K562 (cell line): ENCODE data around the gene ANKRD24. TPM values are rescaled to one million over a fixed set of nuclear protein-coding genes. Genes with fewer than 3 reads are reported as not detected.

Experiments
- BRCA1 ChIP-seq, 2 experiments: fragments of 450-650 bp in 1 of 2; sonication (generic) in 1 of 2; formaldehyde crosslinking in 1 of 2; IDR thresholded peaks; 2 replicates each; pipeline versions ENCODE4 v1.5.0 to v1.6.1; 2017 to 2020; ENCODE audit warnings: mild to moderate bottlenecking in 1 of 2, missing genetic modification reagents in 1 of 2
- MED1 ChIP-seq: sonication (generic); formaldehyde crosslinking; IDR thresholded peaks from 2 replicates; pipeline ENCODE4 v1.8.1; 2023; ENCODE audit warnings: missing genetic modification reagents, borderline replicate concordance
- NR4A1 ChIP-seq, 2 experiments: fragments of 250-450 bp in 1 of 2; fragments of 450-650 bp in 1 of 2; sonication (Bioruptor Pico) in 1 of 2; IDR thresholded peaks; 2 replicates each; pipeline versions ENCODE4 v1.4.0 to v1.6.1; 2016 to 2020; ENCODE audit warnings: mild to moderate bottlenecking in 2 of 2, missing compliant biosample characterization in 1 of 2, missing genetic modification characterization in 1 of 2, moderate library complexity in 1 of 2
- ZNF175 ChIP-seq: fragments of 200-800 bp; sonication (Bioruptor generic); IDR thresholded peaks from 2 replicates; pipeline ENCODE4 v1.6.1; 2016; ENCODE audit warnings: low read depth, mild to moderate bottlenecking, missing genetic modification characterization, missing compliant biosample characterization
- ZNF217 ChIP-seq: sonication (generic); formaldehyde crosslinking; IDR thresholded peaks from 2 replicates; pipeline ENCODE4 v1.8.0; 2022; ENCODE audit warnings: mild to moderate bottlenecking, missing genetic modification reagents
- polyA plus RNA-seq, 8 experiments: library from polyadenylated mRNA; depleted of rRNA in 4 of 8; stranded (reverse) in 5 of 8; unstranded in 3 of 8; fragments of >200 nt; fragmentation: Nextera tagmentation in 2 of 8; fragmentation: Illumina TruSeq in 1 of 8; extraction: Ambion mirVana in 2 of 8; extraction: Trizol in 1 of 8; gene quantifications; 2 replicates each; pipeline versions ENCODE4 v1.2.1 to v1.2.3, GENCODE V29; 2011 to 2014; ENCODE audit warnings: inconsistent platforms in 1 of 8, missing spikeins in 1 of 8
- total RNA-seq, 7 experiments: library from RNA; depleted of rRNA in 6 of 7; stranded (reverse); fragments of >200 nt in 6 of 7; fragmentation: Illumina TruSeq in 2 of 7; extraction: Trizol in 2 of 7; gene quantifications; 2 replicates each; pipeline versions ENCODE4 v1.2.1 to v1.2.3, GENCODE V29; 2011 to 2021; ENCODE audit warnings: low replicate concordance in 1 of 7
- TF ChIP-seq, protein P1 (sequence below): IDR thresholded peaks from 3 replicates; pipeline ENCODE4 v1.6.1; 2011; ENCODE audit warnings: borderline replicate concordance, mild to moderate bottlenecking, moderate library complexity; ENCODE audit not compliant: insufficient read length; ENCODE audit errors: extremely low read depth
- TF ChIP-seq, protein P2 (sequence below): fragments of 450-650 bp; IDR thresholded peaks from 2 replicates; pipeline ENCODE4 v1.6.1; 2016; ENCODE audit warnings: mild to moderate bottlenecking, moderate library complexity

The ANKRD24 gene
- total and polyA plus RNA-seq, 9 of the 15 experiments (the other 6 are each of a cell fraction or from before 2014, with no cell fraction given) = 0.07 to 0.12 (median 0.09) TPM; not detected in 5

DNA sequence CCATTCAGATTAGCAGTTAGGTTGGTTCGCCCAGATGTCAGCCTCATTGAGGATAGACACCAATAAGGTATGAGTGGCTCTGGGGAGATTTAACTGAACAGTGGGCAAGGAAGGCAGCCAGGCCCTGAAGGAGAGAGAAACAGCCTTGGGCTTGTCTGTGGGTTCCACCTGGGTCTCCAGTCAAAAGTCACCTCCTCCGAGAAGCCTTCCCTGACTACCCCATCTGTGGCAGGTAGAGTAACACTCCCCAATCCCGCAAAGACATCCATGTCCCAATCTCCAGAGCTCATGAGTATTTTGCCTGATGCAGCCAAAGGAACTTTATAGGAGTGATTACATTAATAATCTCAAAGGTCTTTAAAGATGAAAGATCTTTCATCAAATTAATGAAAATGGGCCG is 56.3 kb downstream of the ANKRD24 start (continued):
- TF ChIP-seq, protein P1, sequence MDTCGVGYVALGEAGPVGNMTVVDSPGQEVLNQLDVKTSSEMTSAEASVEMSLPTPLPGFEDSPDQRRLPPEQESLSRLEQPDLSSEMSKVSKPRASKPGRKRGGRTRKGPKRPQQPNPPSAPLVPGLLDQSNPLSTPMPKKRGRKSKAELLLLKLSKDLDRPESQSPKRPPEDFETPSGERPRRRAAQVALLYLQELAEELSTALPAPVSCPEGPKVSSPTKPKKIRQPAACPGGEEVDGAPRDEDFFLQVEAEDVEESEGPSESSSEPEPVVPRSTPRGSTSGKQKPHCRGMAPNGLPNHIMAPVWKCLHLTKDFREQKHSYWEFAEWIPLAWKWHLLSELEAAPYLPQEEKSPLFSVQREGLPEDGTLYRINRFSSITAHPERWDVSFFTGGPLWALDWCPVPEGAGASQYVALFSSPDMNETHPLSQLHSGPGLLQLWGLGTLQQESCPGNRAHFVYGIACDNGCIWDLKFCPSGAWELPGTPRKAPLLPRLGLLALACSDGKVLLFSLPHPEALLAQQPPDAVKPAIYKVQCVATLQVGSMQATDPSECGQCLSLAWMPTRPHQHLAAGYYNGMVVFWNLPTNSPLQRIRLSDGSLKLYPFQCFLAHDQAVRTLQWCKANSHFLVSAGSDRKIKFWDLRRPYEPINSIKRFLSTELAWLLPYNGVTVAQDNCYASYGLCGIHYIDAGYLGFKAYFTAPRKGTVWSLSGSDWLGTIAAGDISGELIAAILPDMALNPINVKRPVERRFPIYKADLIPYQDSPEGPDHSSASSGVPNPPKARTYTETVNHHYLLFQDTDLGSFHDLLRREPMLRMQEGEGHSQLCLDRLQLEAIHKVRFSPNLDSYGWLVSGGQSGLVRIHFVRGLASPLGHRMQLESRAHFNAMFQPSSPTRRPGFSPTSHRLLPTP = peak; percentile 33
- TF ChIP-seq NR4A1 (CRISPR knock-in tag; IDR thresholded peaks at IDR 0.05) = no peak
- TF ChIP-seq NR4A1 (tag; IDR thresholded peaks at IDR 0.05) = no peak
- TF ChIP-seq ZNF175 (CRISPR knock-in tag) = no peak
- no peak for TF ChIP-seq ZNF217 (CRISPR knock-in tag)
- TF ChIP-seq MED1 = no peak
- TF ChIP-seq, protein P2, sequence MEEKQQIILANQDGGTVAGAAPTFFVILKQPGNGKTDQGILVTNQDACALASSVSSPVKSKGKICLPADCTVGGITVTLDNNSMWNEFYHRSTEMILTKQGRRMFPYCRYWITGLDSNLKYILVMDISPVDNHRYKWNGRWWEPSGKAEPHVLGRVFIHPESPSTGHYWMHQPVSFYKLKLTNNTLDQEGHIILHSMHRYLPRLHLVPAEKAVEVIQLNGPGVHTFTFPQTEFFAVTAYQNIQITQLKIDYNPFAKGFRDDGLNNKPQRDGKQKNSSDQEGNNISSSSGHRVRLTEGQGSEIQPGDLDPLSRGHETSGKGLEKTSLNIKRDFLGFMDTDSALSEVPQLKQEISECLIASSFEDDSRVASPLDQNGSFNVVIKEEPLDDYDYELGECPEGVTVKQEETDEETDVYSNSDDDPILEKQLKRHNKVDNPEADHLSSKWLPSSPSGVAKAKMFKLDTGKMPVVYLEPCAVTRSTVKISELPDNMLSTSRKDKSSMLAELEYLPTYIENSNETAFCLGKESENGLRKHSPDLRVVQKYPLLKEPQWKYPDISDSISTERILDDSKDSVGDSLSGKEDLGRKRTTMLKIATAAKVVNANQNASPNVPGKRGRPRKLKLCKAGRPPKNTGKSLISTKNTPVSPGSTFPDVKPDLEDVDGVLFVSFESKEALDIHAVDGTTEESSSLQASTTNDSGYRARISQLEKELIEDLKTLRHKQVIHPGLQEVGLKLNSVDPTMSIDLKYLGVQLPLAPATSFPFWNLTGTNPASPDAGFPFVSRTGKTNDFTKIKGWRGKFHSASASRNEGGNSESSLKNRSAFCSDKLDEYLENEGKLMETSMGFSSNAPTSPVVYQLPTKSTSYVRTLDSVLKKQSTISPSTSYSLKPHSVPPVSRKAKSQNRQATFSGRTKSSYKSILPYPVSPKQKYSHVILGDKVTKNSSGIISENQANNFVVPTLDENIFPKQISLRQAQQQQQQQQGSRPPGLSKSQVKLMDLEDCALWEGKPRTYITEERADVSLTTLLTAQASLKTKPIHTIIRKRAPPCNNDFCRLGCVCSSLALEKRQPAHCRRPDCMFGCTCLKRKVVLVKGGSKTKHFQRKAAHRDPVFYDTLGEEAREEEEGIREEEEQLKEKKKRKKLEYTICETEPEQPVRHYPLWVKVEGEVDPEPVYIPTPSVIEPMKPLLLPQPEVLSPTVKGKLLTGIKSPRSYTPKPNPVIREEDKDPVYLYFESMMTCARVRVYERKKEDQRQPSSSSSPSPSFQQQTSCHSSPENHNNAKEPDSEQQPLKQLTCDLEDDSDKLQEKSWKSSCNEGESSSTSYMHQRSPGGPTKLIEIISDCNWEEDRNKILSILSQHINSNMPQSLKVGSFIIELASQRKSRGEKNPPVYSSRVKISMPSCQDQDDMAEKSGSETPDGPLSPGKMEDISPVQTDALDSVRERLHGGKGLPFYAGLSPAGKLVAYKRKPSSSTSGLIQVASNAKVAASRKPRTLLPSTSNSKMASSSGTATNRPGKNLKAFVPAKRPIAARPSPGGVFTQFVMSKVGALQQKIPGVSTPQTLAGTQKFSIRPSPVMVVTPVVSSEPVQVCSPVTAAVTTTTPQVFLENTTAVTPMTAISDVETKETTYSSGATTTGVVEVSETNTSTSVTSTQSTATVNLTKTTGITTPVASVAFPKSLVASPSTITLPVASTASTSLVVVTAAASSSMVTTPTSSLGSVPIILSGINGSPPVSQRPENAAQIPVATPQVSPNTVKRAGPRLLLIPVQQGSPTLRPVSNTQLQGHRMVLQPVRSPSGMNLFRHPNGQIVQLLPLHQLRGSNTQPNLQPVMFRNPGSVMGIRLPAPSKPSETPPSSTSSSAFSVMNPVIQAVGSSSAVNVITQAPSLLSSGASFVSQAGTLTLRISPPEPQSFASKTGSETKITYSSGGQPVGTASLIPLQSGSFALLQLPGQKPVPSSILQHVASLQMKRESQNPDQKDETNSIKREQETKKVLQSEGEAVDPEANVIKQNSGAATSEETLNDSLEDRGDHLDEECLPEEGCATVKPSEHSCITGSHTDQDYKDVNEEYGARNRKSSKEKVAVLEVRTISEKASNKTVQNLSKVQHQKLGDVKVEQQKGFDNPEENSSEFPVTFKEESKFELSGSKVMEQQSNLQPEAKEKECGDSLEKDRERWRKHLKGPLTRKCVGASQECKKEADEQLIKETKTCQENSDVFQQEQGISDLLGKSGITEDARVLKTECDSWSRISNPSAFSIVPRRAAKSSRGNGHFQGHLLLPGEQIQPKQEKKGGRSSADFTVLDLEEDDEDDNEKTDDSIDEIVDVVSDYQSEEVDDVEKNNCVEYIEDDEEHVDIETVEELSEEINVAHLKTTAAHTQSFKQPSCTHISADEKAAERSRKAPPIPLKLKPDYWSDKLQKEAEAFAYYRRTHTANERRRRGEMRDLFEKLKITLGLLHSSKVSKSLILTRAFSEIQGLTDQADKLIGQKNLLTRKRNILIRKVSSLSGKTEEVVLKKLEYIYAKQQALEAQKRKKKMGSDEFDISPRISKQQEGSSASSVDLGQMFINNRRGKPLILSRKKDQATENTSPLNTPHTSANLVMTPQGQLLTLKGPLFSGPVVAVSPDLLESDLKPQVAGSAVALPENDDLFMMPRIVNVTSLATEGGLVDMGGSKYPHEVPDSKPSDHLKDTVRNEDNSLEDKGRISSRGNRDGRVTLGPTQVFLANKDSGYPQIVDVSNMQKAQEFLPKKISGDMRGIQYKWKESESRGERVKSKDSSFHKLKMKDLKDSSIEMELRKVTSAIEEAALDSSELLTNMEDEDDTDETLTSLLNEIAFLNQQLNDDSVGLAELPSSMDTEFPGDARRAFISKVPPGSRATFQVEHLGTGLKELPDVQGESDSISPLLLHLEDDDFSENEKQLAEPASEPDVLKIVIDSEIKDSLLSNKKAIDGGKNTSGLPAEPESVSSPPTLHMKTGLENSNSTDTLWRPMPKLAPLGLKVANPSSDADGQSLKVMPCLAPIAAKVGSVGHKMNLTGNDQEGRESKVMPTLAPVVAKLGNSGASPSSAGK = no peak
- TF ChIP-seq BRCA1 (IDR thresholded peaks at IDR 0.05) = no peak
- TF ChIP-seq BRCA1 (CRISPR knock-in tag; IDR thresholded peaks at IDR 0.05) = no peak
